ENCODE results near the gene PPL.

GRCh38 chr16:4855371-4855770 lies 81.6 kb downstream of the PPL start:
- TF ChIP-seq POLR2A (IDR thresholded peaks at IDR 0.05; ENCODE audit: low read depth, low read length) (no peak), POLR2AphosphoS5 (IDR thresholded peaks at IDR 0.05; ENCODE audit: low read depth, low read length) (no peak)
